HG02678 (cell line): ENCODE data around the gene QRICH2.
"Not testable (repeated sequence)": the region's sequence is repeated elsewhere in the genome, so short reads cannot be mapped to it uniquely, and the experiment has no call there.

Source experiments
- ATAC-seq: cut with Tn5 transposase; IDR thresholded peaks from one replicate; pipeline ENCODE4 v1.9.1; 2021; ENCODE audit warnings: mild to moderate bottlenecking, moderate library complexity; ENCODE audit not compliant: unreplicated experiment

QRICH2 gene

GRCh38 chr17:76333673-76334505 lies 25.8 kb upstream of the QRICH2 start:
- ATAC-seq: no peak

GRCh38 chr17:76331083-76331482 lies 23.0 kb upstream of the QRICH2 start:
- ATAC-seq: no peak

GRCh38 chr17:76329664-76330063 lies 21.6 kb upstream of the QRICH2 start:
- ATAC-seq: no peak

- no peak for ATAC-seq
These were observed 19.6 kb upstream of the QRICH2 start for GRCh38 chr17:76327696-76328095.

- no peak for ATAC-seq
These were observed 18.2 kb upstream of the QRICH2 start for GRCh38 chr17:76326306-76326705.

- no peak for ATAC-seq
These were observed 10.5 kb upstream of the QRICH2 start for GRCh38 chr17:76318586-76318985.

GRCh38 chr17:76317535-76317934 lies 9.5 kb upstream of the QRICH2 start:
- no peak for ATAC-seq

GRCh38 chr17:76314392-76315227 lies 6.5 kb upstream of the QRICH2 start:
- ATAC-seq: no peak

- ATAC-seq: no peak
These were observed 4.7 kb upstream of the QRICH2 start for GRCh38 chr17:76312735-76313134.

- no peak for ATAC-seq
These were observed 1.4 kb upstream of the QRICH2 start for GRCh38 chr17:76309461-76309860.

- no peak for ATAC-seq
These were observed 644 bp downstream of the QRICH2 start for GRCh38 chr17:76307299-76307965.

- not testable (repeated sequence) for ATAC-seq
These were observed 3.0 kb downstream of the QRICH2 start for GRCh38 chr17:76305135-76305454.

- no peak for ATAC-seq
These were observed 3.6 kb downstream of the QRICH2 start for GRCh38 chr17:76304226-76305134.

- no peak for ATAC-seq
These were observed 10.6 kb downstream of the QRICH2 start for GRCh38 chr17:76297436-76297835.

GRCh38 chr17:76296889-76297288 lies 11.2 kb downstream of the QRICH2 start:
- ATAC-seq: no peak

- no peak for ATAC-seq
These were observed 11.9 kb downstream of the QRICH2 start for GRCh38 chr17:76296186-76296585.

- ATAC-seq: no peak
These were observed 15.0 kb downstream of the QRICH2 start for GRCh38 chr17:76293106-76293505.

GRCh38 chr17:76292567-76292966 lies 15.5 kb downstream of the QRICH2 start:
- no peak for ATAC-seq

- no peak for ATAC-seq
These were observed 26.3 kb downstream of the QRICH2 start for GRCh38 chr17:76281573-76282371.

- no peak for ATAC-seq
These were observed 27.4 kb downstream of the QRICH2 start for GRCh38 chr17:76280650-76281049.
